ENCODE results near the gene MCOLN3. TPM values are rescaled to one million over a fixed set of nuclear protein-coding genes. Genes with fewer than 3 reads are reported as not detected.
"Not testable (repeated sequence)": the region's sequence is repeated elsewhere in the genome, so short reads cannot be mapped to it uniquely, and the experiment has no call there.

The MCOLN3 gene
- total RNA-seq, 2 donors from 2014 or later: 0.23 to 1.6 TPM

GRCh38 chr1:84995484-84996334, 52.6 kb downstream of the MCOLN3 start:
- Histone ChIP-seq H3K4me1 (replicated peaks) (no peaks in the 10 kb centered on the region), H3K9me3 (no peaks in the 10 kb centered on the region), H3K27me3 (replicated peaks; ENCODE audit: insufficient read depth) (no peaks in the 10 kb centered on the region), H3K4me3 (no peak overlapping the region), H3K27ac (no peak overlapping the region), H3K36me3 (no peaks in the 10 kb centered on the region)
- 80% methylated on average over 10 of the region's 10 CpGs for WGBS
- TF ChIP-seq POLR2AphosphoS5 (IDR thresholded peaks at IDR 0.05) (no peak), POLR2A (IDR thresholded peaks at IDR 0.05) (no peak), CTCF (IDR thresholded peaks at IDR 0.05) (no peak)
- intact Hi-C loops (cut with DNase I): no loop called here
- DNase-seq (ENCODE audit: low spot score): no peak

- Histone ChIP-seq H3K27ac (no peak overlapping the region), H3K27me3 (replicated peaks; ENCODE audit: insufficient read depth) (no peaks in the 10 kb centered on the region), H3K36me3 (no peaks in the 10 kb centered on the region), H3K4me1 (replicated peaks) (no peaks in the 10 kb centered on the region), H3K9me3 (no peaks in the 10 kb centered on the region), H3K4me3 (no peak overlapping the region)
- WGBS: 74% methylated on average over 8 of the region's 8 CpGs
- TF ChIP-seq POLR2A (IDR thresholded peaks at IDR 0.05) (no peak), CTCF (IDR thresholded peaks at IDR 0.05) (no peak), POLR2AphosphoS5 (IDR thresholded peaks at IDR 0.05) (no peak)
- intact Hi-C loops (cut with DNase I): no loop called here
- DNase-seq (ENCODE audit: low spot score): no peak
Measured at GRCh38 chr1:84991097-84991920, 57.0 kb downstream of the MCOLN3 start.

GRCh38 chr1:84988588-84988987, 59.7 kb downstream of the MCOLN3 start:
- Histone ChIP-seq H3K27ac (no peak overlapping the region), H3K4me3 (no peak overlapping the region), H3K36me3 (no peaks in the 10 kb centered on the region), H3K4me1 (replicated peaks) (no peaks in the 10 kb centered on the region), H3K27me3 (replicated peaks; ENCODE audit: insufficient read depth) (no peaks in the 10 kb centered on the region), H3K9me3 (no peaks in the 10 kb centered on the region)
- DNase-seq (ENCODE audit: low spot score): no peak
- TF ChIP-seq CTCF (IDR thresholded peaks at IDR 0.05) (no peak), POLR2AphosphoS5 (IDR thresholded peaks at IDR 0.05) (no peak), POLR2A (IDR thresholded peaks at IDR 0.05) (no peak)
- 71% methylated on average over 2 of the region's 2 CpGs for WGBS
- intact Hi-C loops (cut with DNase I): no loop called here

- H3K4me3 ChIP-seq; H3K4me1 ChIP-seq (replicated peaks); H3K36me3 ChIP-seq; DNase-seq (ENCODE audit: low spot score); H3K27ac ChIP-seq; intact Hi-C loops (cut with DNase I); H3K9me3 ChIP-seq; H3K27me3 ChIP-seq (replicated peaks; ENCODE audit: insufficient read depth): not testable (repeated sequence)
- WGBS: 89% methylated on average over 3 of the region's 3 CpGs
Measured at GRCh38 chr1:84986561-84986960, 61.7 kb downstream of the MCOLN3 start.

GRCh38 chr1:84985365-84985764, 62.9 kb downstream of the MCOLN3 start:
- Histone ChIP-seq H3K27me3 (replicated peaks; ENCODE audit: insufficient read depth) (no peaks in the 10 kb centered on the region), H3K27ac (no peak overlapping the region), H3K9me3 (no peaks in the 10 kb centered on the region), H3K36me3 (no peaks in the 10 kb centered on the region), H3K4me1 (replicated peaks) (no peaks in the 10 kb centered on the region), H3K4me3 (no peak overlapping the region)
- intact Hi-C loops (cut with DNase I): no loop called here
- DNase-seq (ENCODE audit: low spot score): no peak
- TF ChIP-seq CTCF (IDR thresholded peaks at IDR 0.05) (no peak), POLR2A (IDR thresholded peaks at IDR 0.05) (no peak), POLR2AphosphoS5 (IDR thresholded peaks at IDR 0.05) (no peak)
